Measurements from ENCODE around the gene ADM.

DNA sequence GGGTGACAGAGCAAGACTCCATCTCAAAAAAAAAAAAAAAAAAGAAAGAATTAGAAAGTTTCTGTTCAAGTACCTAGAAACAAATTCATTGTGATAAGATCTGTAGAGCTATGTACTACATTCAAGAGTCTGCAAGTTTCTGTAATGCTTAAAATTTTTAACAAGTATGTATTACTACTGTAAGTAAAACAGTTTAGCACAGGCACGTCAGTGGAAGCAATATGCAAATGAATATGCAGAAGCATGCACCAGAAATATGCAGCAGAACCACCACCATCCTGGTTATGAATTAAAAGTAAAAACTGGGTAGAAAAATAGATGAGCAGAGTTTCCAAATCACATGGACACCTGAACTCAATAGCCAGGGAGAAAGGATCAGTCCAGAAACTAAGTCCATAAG, 30.1 kb upstream of the ADM start:
- TF ChIP-seq, protein P1, sequence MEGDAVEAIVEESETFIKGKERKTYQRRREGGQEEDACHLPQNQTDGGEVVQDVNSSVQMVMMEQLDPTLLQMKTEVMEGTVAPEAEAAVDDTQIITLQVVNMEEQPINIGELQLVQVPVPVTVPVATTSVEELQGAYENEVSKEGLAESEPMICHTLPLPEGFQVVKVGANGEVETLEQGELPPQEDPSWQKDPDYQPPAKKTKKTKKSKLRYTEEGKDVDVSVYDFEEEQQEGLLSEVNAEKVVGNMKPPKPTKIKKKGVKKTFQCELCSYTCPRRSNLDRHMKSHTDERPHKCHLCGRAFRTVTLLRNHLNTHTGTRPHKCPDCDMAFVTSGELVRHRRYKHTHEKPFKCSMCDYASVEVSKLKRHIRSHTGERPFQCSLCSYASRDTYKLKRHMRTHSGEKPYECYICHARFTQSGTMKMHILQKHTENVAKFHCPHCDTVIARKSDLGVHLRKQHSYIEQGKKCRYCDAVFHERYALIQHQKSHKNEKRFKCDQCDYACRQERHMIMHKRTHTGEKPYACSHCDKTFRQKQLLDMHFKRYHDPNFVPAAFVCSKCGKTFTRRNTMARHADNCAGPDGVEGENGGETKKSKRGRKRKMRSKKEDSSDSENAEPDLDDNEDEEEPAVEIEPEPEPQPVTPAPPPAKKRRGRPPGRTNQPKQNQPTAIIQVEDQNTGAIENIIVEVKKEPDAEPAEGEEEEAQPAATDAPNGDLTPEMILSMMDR (IDR thresholded peaks at IDR 0.05 in 4 of 5, conservative IDR thresholded peaks at IDR 0.05 in 1 of 5) = no peak
- no peak for TF ChIP-seq POLR2A (IDR thresholded peaks at IDR 0.05)
